Thyroid gland (tissue), 4 donors: ENCODE data around the gene FCN3.

Experiments
- POLR2A ChIP-seq, 2 donors: fragments of 450-650 bp; IDR thresholded peaks; one replicate each; pipeline ENCODE4 v1.6.1; 2017; ENCODE audit warnings: antibody characterized with exemption in 2 of 2, mild to moderate bottlenecking in 2 of 2, moderate library complexity in 1 of 2
- TF ChIP-seq, protein P1 (sequence below), 6 experiments: fragments of 200-600 bp in 3 of 6; fragments of 450-650 bp in 3 of 6; sonication (generic) in 3 of 6; IDR thresholded peaks; one replicate each; pipeline ENCODE4 v1.5.1; 2016 to 2019; ENCODE audit warnings: antibody characterized with exemption in 6 of 6, mild to moderate bottlenecking in 2 of 6, inconsistent platforms in 1 of 6, moderate library complexity in 1 of 6

- no peak for TF ChIP-seq POLR2A (IDR thresholded peaks at IDR 0.05)
- TF ChIP-seq, protein P1, sequence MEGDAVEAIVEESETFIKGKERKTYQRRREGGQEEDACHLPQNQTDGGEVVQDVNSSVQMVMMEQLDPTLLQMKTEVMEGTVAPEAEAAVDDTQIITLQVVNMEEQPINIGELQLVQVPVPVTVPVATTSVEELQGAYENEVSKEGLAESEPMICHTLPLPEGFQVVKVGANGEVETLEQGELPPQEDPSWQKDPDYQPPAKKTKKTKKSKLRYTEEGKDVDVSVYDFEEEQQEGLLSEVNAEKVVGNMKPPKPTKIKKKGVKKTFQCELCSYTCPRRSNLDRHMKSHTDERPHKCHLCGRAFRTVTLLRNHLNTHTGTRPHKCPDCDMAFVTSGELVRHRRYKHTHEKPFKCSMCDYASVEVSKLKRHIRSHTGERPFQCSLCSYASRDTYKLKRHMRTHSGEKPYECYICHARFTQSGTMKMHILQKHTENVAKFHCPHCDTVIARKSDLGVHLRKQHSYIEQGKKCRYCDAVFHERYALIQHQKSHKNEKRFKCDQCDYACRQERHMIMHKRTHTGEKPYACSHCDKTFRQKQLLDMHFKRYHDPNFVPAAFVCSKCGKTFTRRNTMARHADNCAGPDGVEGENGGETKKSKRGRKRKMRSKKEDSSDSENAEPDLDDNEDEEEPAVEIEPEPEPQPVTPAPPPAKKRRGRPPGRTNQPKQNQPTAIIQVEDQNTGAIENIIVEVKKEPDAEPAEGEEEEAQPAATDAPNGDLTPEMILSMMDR (IDR thresholded peaks at IDR 0.05), result no peak
These were observed 37.9 kb upstream of the FCN3 start for GRCh38 chr1:27412502-27412901.
